H1 (cell line): ENCODE results near the gene GMPR. TPM values are rescaled to one million over a fixed set of nuclear protein-coding genes. Genes with fewer than 3 reads are reported as not detected.

Experiments used
- CTCF ChIA-PET: fragments of 300-600 bp; sonication (Branson Sonifier 250); formaldehyde crosslinking; loops from one replicate; lab custom pipeline; 2021; ENCODE audit not compliant: partially characterized antibody; lab: Charles Lee
- POLR2A ChIA-PET: fragments of 300-600 bp; sonication (Branson Sonifier 250); formaldehyde crosslinking; loops from one replicate; lab custom pipeline; 2021; ENCODE audit warnings: inconsistent platforms; ENCODE audit not compliant: partially characterized antibody; lab: Charles Lee
- DNase-seq, 2 experiments: peaks; one replicate each; pipeline versions ENCODE4 v3.0.0 to v3.0.0-alpha.2; 2010 to 2022; ENCODE audit warnings: low spot score in 2 of 2, low read depth in 1 of 2, mixed read lengths in 1 of 2
- FAIRE-seq: peaks from 2 replicates; lab custom pipeline; 2011; peaks lifted over from hg19 to GRCh38; lab: Jason Lieb, UNC
- H2AFZ ChIP-seq: 2 replicates; pipeline ENCODE4 v1.8.1; 2012; ENCODE audit warnings: low read length, inconsistent platforms
- H2AK5ac ChIP-seq: 2 replicates; pipeline ENCODE4 v1.6.1; 2013; ENCODE audit warnings: low read depth, low read length
- H2BK120ac ChIP-seq: replicated peaks from 2 replicates; pipeline ENCODE3; 2013; ENCODE audit warnings: low read depth, low read length, inconsistent platforms
- H2BK12ac ChIP-seq: 2 replicates; pipeline ENCODE4 v1.6.1; 2013; ENCODE audit warnings: low read depth, low read length
- H2BK15ac ChIP-seq: 2 replicates; pipeline ENCODE4 v1.6.1; 2013; ENCODE audit warnings: low read length
- H2BK20ac ChIP-seq: 2 replicates; pipeline ENCODE4 v1.6.1; 2013; ENCODE audit warnings: low read length
- H2BK5ac ChIP-seq: 2 replicates; pipeline ENCODE4 v1.6.1; 2013; ENCODE audit warnings: low read depth, low read length
- H3K14ac ChIP-seq: 2 replicates; pipeline ENCODE4 v1.6.1; 2013; ENCODE audit warnings: inconsistent platforms; ENCODE audit not compliant: insufficient read length
- H3K18ac ChIP-seq: 2 replicates; pipeline ENCODE4 v1.6.1; 2013; ENCODE audit warnings: low read length; ENCODE audit errors: extremely low read depth
- H3K23ac ChIP-seq: 2 replicates; pipeline ENCODE4 v1.6.1; 2013; ENCODE audit warnings: inconsistent platforms; ENCODE audit not compliant: insufficient read length
- H3K23me2 ChIP-seq: 2 replicates; pipeline ENCODE4 v1.6.1; 2013; ENCODE audit warnings: low read depth, low read length
- H3K27ac ChIP-seq: 2 replicates; pipeline ENCODE4 v1.6.1; 2011; ENCODE audit warnings: low read depth, low read length, inconsistent platforms
- H3K27me3 ChIP-seq, 4 experiments: replicated peaks in 1 of 4; 1 replicate in 1 of 4; 2 replicates in 3 of 4; pipeline versions ENCODE4 v1.6.1 to v1.8.1; 2011 to 2013; ENCODE audit warnings: low read length in 3 of 4, mild to moderate bottlenecking in 3 of 4, inconsistent platforms in 2 of 4, mixed read lengths in 2 of 4, moderate library complexity in 1 of 4; ENCODE audit not compliant: control insufficient read depth in 3 of 4, insufficient read depth in 3 of 4; ENCODE audit errors: extremely low read depth in 1 of 4
- H3K36me3 ChIP-seq, 4 experiments: 2 replicates each; pipeline versions ENCODE4 v1.6.1 to v1.8.1; 2011 to 2013; ENCODE audit warnings: mild to moderate bottlenecking in 4 of 4, low read length in 3 of 4, moderate library complexity in 2 of 4, control low read depth in 1 of 4, inconsistent platforms in 1 of 4; ENCODE audit not compliant: insufficient read depth in 4 of 4, control insufficient read depth in 2 of 4
- H3K4ac ChIP-seq: replicated peaks from 2 replicates; pipeline ENCODE3; 2013; ENCODE audit warnings: low read length, low read depth, mixed read lengths, inconsistent platforms; ENCODE audit not compliant: insufficient read length
- H3K4me1 ChIP-seq, 4 experiments: replicated peaks in 1 of 4; 1 replicate in 1 of 4; 2 replicates in 3 of 4; pipeline versions ENCODE4 v1.6.1 to v1.8.1; 2011 to 2013; ENCODE audit warnings: low read length in 3 of 4, inconsistent platforms in 2 of 4, mixed read lengths in 1 of 4; ENCODE audit not compliant: insufficient read depth in 4 of 4, control insufficient read depth in 3 of 4
- H3K4me2 ChIP-seq, 2 experiments: 2 replicates each; pipeline versions ENCODE4 v1.6.1 to v1.8.1; 2011 to 2013; ENCODE audit warnings: low read depth in 2 of 2, low read length in 2 of 2, control low read depth in 1 of 2, inconsistent platforms in 1 of 2, mild to moderate bottlenecking in 1 of 2; ENCODE audit not compliant: insufficient read depth in 1 of 2
- H3K4me3 ChIP-seq, 4 experiments: fragments of 200-600, 300-600 bp in 1 of 4; sonication (generic), shearing (Covaris generic), sonication (Bioruptor Twin) in 1 of 4; 2 replicates each; pipeline versions ENCODE4 v1.5.1 to v1.8.1; 2011 to 2016; ENCODE audit warnings: low read length in 4 of 4, low read depth in 3 of 4, control low read depth in 2 of 4, inconsistent platforms in 2 of 4, mild to moderate bottlenecking in 2 of 4, mixed read lengths in 1 of 4, moderate library complexity in 1 of 4; ENCODE audit not compliant: insufficient read depth in 2 of 4; ENCODE audit errors: extremely low read depth in 1 of 4
- H3K56ac ChIP-seq: replicated peaks from 2 replicates; pipeline ENCODE3; 2013; ENCODE audit warnings: low read depth, mild to moderate bottlenecking, mixed read lengths, low read length, inconsistent platforms; ENCODE audit not compliant: insufficient read length
- H3K79me1 ChIP-seq: 2 replicates; pipeline ENCODE4 v1.6.1; 2013; ENCODE audit warnings: low read depth, low read length, control low read depth
- H3K79me2 ChIP-seq, 2 experiments: 2 replicates each; pipeline versions ENCODE4 v1.6.1 to v1.8.1; 2012 to 2013; ENCODE audit warnings: low read length in 2 of 2, mild to moderate bottlenecking in 2 of 2, inconsistent platforms in 1 of 2; ENCODE audit not compliant: insufficient read depth in 2 of 2, control insufficient read depth in 1 of 2
- H3K9ac ChIP-seq, 4 experiments: replicated peaks in 1 of 4; 1 replicate in 1 of 4; 2 replicates in 3 of 4; pipeline versions ENCODE4 v1.6.1 to v1.8.1; 2011 to 2013; ENCODE audit warnings: low read depth in 3 of 4, low read length in 3 of 4, control low read depth in 2 of 4, mild to moderate bottlenecking in 2 of 4, moderate library complexity in 2 of 4, inconsistent platforms in 1 of 4; ENCODE audit errors: extremely low read depth in 1 of 4
- H3K9me3 ChIP-seq, 2 experiments: 2 replicates each; pipeline versions ENCODE4 v1.6.1 to v1.8.1; 2012 to 2013; ENCODE audit warnings: mild to moderate bottlenecking in 2 of 2, moderate library complexity in 2 of 2, control low read depth in 1 of 2, inconsistent platforms in 1 of 2, low read depth in 1 of 2, low read length in 1 of 2, mixed read lengths in 1 of 2; ENCODE audit not compliant: insufficient read depth in 2 of 2
- H4K20me1 ChIP-seq, 2 experiments: replicated peaks in 1 of 2; 2 replicates each; pipeline versions ENCODE3 to v1.8.1; 2011 to 2013; ENCODE audit warnings: inconsistent platforms in 2 of 2, low read length in 2 of 2, mild to moderate bottlenecking in 1 of 2; ENCODE audit not compliant: insufficient read depth in 2 of 2, control insufficient read depth in 1 of 2
- H4K5ac ChIP-seq: 2 replicates; pipeline ENCODE4 v1.6.1; 2013; ENCODE audit warnings: low read length, low read depth, mixed read lengths, inconsistent platforms; ENCODE audit not compliant: insufficient read length
- H4K8ac ChIP-seq: 2 replicates; pipeline ENCODE4 v1.8.0; 2013; ENCODE audit warnings: mild to moderate bottlenecking, moderate library complexity, low read length, inconsistent platforms; ENCODE audit not compliant: insufficient read depth; ENCODE audit errors: extremely low read depth
- H4K91ac ChIP-seq: replicated peaks from 2 replicates; pipeline ENCODE3; 2013; ENCODE audit warnings: low read length, mixed read lengths, inconsistent platforms; ENCODE audit not compliant: insufficient read length
- CHD2 ChIP-seq: IDR thresholded peaks from 2 replicates; pipeline ENCODE4 v1.6.1; 2012; ENCODE audit warnings: low read length, improper control_type of control experiment
- EGR1 ChIP-seq: IDR thresholded peaks from 2 replicates; pipeline ENCODE4 v1.6.1; 2011; ENCODE audit warnings: low read depth, low read length, borderline replicate concordance
- EZH2 ChIP-seq: fragments of 200-600 bp; sonication (generic); IDR thresholded peaks from 2 replicates; pipeline ENCODE4 v1.7.1; 2012; ENCODE audit warnings: low read depth, mild to moderate bottlenecking, moderate library complexity, low read length, inconsistent platforms; ENCODE audit not compliant: severe bottlenecking
- KDM5A ChIP-seq: fragments of 200-600 bp; IDR thresholded peaks from 2 replicates; pipeline ENCODE4 v1.7.1; 2012; ENCODE audit warnings: mild to moderate bottlenecking, low read length, inconsistent platforms, mixed read lengths
- MAX ChIP-seq: IDR thresholded peaks from 2 replicates; pipeline ENCODE4 v1.6.1; 2012; ENCODE audit warnings: inconsistent platforms
- POLR2AphosphoS5 ChIP-seq: IDR thresholded peaks from 2 replicates; pipeline ENCODE4 v1.6.1; 2011; ENCODE audit warnings: low read depth, low read length
- RAD21 ChIP-seq, 2 experiments: IDR thresholded peaks in 1 of 2; conservative IDR thresholded peaks in 1 of 2; 2 replicates each; pipeline ENCODE4 v1.6.1; 2011; ENCODE audit warnings: low read depth in 2 of 2, low read length in 2 of 2, improper control_type of control experiment in 1 of 2, inconsistent platforms in 1 of 2, mild to moderate bottlenecking in 1 of 2, moderate library complexity in 1 of 2
- SIX5 ChIP-seq: IDR thresholded peaks from 2 replicates; pipeline ENCODE4 v1.6.1; 2011; ENCODE audit warnings: mild to moderate bottlenecking, low read depth, low read length
- WGBS, 2 experiments: shearing (Covaris generic) in 1 of 2; methylation state at CpG; one replicate each; pipeline versions ENCODE4 v1.1.6 to v1.1.7; 2013 to 2015; ENCODE audit warnings: low lambda C conversion rate in 2 of 2, mixed read lengths in 2 of 2, inconsistent platforms in 1 of 2, low coverage in 1 of 2, missing lambda C conversion rate in 1 of 2; ENCODE audit not compliant: insufficient replicate concordance in 2 of 2, insufficient coverage in 1 of 2, insufficient read length in 1 of 2; ENCODE audit errors: extremely low coverage in 1 of 2, missing lambda C conversion rate in 1 of 2; 5-methylcytosine and 5-hydroxymethylcytosine counted together
- polyA plus RNA-seq, 7 experiments: library from polyadenylated mRNA; depleted of rRNA in 3 of 7; stranded (reverse) in 5 of 7; unstranded in 2 of 7; fragments of >200 nt in 5 of 7; fragments of 200-250 nt in 2 of 7; gene quantifications; 1 replicate in 5 of 7; 2 replicates in 1 of 7; 4 replicates in 1 of 7; pipeline versions ENCODE4 v1.2.1 to v1.2.3, GENCODE V29; 2011 to 2013; ENCODE audit warnings: missing spikeins in 2 of 7, mixed read lengths in 2 of 7
- total RNA-seq: library from RNA; stranded (reverse); fragmentation: NEBNext Ultra II Directional; extraction: Animal tissue kit (Norgen Biotek cat#: 25700); gene quantifications from 2 replicates; pipeline ENCODE4 v1.2.1, GENCODE V29; 2021

GMPR gene
- total and polyA plus RNA-seq, 2 of the 8 experiments (the other 6 are each of a cell fraction or from before 2014, with no cell fraction given), result 0.99 to 1.2 TPM

GRCh38 chr6:16236009-16236501 lies 2.3 kb upstream of the GMPR start:
- Histone ChIP-seq H3K56ac (no peak overlapping the region), H4K91ac (no peak overlapping the region), H3K4me2 (no peak overlapping the region), H2AK5ac (no peak overlapping the region), H3K4me3 (no peak overlapping the region), H2BK5ac (no peak overlapping the region), H3K79me2 (no peaks in the 10 kb centered on the region), H2BK20ac (no peak overlapping the region), H3K9ac (no peak overlapping the region), H2BK120ac (no peak overlapping the region), H2BK15ac (no peak overlapping the region), H3K4ac (no peak overlapping the region), H3K79me1 (no peaks in the 10 kb centered on the region), H3K36me3 (no peaks in the 10 kb centered on the region), H3K9me3 (no peaks in the 10 kb centered on the region), H3K4me1 (peaks cover 0 to 6% (median 3%) of the 10 kb centered on the region in 4 experiments; a peak in 4 of 7 replicates), H4K20me1 (no peaks in the 10 kb centered on the region), H3K23me2 (peaks cover 11% of the 10 kb centered on the region), H3K14ac (no peak overlapping the region), H2BK12ac (no peak overlapping the region), H3K27ac (no peak overlapping the region), H2AFZ (no peak overlapping the region), H3K23ac (no peak overlapping the region), H4K5ac (no peak overlapping the region), H3K18ac (no peak overlapping the region), H4K8ac (no peak overlapping the region), H3K27me3 (peaks cover 12 to 34% (median 30%) of the 10 kb centered on the region in 4 experiments)
- DNase-seq, result no peak
- ChIA-PET CTCF (interaction anchor here (0.6 to 1.5 kb wide), 3 partner anchors 20 to 172 kb away, joined by 4 to 5 read pairs (median 4); no protein-coding TSS in a partner anchor), POLR2A (no interaction called here)
- TF ChIP-seq EZH2 (no peak), POLR2AphosphoS5 (no peak), CHD2 (no peak), RAD21 (IDR thresholded peaks at IDR 0.05 in 1 of 2, conservative IDR thresholded peaks at IDR 0.05 in 1 of 2; ENCODE audit: low read depth in 2 of 2, low read length in 2 of 2) (no peak), EGR1 (no peak), SIX5 (no peak), KDM5A (no peak), MAX (no peak)
- no peak for FAIRE-seq
- WGBS, 2 experiments, result 85% methylated on average over 4 of the region's 4 CpGs; no CpG with 5 or more reads in 1 of the 2 experiments
